ENCODE results near the gene ACSF2.
A peak's percentile ranks its signal among the peaks of the same experiment; 100 is the strongest.
"Not testable (repeated sequence)": the region's sequence is repeated elsewhere in the genome, so short reads cannot be mapped to it uniquely, and the experiment has no call there.

The ACSF2 gene, protein sequence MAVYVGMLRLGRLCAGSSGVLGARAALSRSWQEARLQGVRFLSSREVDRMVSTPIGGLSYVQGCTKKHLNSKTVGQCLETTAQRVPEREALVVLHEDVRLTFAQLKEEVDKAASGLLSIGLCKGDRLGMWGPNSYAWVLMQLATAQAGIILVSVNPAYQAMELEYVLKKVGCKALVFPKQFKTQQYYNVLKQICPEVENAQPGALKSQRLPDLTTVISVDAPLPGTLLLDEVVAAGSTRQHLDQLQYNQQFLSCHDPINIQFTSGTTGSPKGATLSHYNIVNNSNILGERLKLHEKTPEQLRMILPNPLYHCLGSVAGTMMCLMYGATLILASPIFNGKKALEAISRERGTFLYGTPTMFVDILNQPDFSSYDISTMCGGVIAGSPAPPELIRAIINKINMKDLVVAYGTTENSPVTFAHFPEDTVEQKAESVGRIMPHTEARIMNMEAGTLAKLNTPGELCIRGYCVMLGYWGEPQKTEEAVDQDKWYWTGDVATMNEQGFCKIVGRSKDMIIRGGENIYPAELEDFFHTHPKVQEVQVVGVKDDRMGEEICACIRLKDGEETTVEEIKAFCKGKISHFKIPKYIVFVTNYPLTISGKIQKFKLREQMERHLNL

DNA sequence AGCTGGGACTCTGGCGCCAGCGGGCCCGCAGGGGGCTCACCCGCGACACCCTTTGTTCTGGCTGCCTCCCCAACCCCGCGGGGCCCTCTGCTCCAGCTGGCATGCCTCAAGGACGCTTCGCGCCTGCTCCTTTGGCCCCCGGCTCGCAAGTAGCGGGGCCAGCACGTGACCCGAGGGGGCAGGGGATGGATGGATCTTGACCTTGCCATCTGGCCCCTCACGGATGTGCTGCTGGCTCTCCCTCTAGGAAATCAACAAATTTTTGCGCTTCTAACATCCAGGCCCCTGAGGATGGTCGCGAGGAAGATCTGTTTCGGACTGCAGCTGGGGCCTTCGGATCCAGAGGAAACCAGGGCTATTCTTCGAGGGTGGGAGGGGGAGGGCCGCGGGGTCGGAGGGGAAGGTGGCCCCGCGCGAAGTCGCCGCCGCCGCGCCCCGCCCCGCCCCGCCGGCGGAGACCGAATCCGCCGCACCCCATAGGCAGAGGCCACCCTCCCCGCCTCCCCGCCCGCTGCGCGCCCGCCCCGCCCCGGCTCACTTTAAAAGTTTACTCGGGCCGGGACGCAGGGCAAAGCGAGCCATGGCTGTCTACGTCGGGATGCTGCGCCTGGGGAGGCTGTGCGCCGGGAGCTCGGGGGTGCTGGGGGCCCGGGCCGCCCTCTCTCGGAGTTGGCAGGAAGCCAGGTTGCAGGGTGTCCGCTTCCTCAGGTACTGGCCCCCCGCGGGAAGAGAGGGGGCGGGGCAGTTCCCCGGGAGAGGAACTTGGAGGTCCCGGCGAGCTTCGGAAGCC lies at the start of gene ACSF2:
Gene ACSF2 (plus strand): TSS at position 537 of the 790 bp plus-strand sequence. CDS start 44 bp downstream, at position 581.
- DNase-seq (ENCODE audit: low read depth) = no peak

GRCh38 chr17:50379351-50380132 lies 46.5 kb upstream of the ACSF2 start:
- no peak for DNase-seq (ENCODE audit: low read depth)

GRCh38 chr17:50380369-50381259 lies 45.4 kb upstream of the ACSF2 start:
- no peak for DNase-seq (ENCODE audit: low read depth)

- no peak for DNase-seq (ENCODE audit: low read depth)
Observed at GRCh38 chr17:50381260-50381815, 44.7 kb upstream of the ACSF2 start.

GRCh38 chr17:50381920-50382319 lies 44.1 kb upstream of the ACSF2 start:
- no peak for DNase-seq (ENCODE audit: low read depth)

GRCh38 chr17:50382931-50383330 lies 43.1 kb upstream of the ACSF2 start:
- no peak for DNase-seq (ENCODE audit: low read depth)

DNA sequence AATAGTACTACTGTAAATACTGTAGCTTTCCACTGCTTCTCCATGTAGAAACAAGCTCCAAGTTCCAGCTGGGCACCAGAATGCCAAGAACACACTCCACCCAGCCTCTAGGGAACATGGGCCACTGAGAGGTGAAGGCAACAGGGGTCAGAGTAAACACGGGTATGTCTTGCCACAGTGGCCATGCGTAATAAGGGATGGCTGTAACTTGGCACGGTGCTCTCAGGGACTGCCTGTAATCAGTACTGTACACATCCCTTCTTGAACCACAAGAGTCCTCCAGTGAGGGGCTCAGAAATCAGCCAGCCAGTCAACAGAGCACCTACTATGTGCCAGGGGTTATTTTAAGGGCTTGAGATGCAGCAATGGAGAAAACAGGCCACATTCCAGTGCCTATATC lies 39.5 kb upstream of the ACSF2 start:
- no peak for DNase-seq (ENCODE audit: low read depth)

GRCh38 chr17:50388728-50389127 lies 37.3 kb upstream of the ACSF2 start:
- DNase-seq (ENCODE audit: low read depth) = no peak

DNA sequence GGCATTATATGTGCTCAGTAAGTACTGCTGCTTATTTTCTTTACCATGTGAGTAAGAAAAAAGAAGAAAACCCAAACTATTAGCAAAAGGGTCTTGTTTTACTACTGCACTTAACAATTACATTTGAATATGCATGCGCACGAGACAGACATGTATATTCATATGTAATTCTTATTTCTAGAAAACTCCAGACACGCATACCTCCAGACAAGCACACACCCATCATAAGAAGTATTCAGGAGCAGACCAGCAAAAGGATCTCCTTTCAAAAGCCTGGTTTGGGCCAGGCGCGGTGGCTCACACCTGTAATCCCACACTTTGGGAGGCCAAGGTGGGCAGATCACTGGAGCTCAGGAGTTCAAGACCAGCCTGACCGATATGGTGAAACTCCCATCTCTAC lies 36.5 kb upstream of the ACSF2 start:
- DNase-seq (ENCODE audit: low read depth) = no peak

DNA sequence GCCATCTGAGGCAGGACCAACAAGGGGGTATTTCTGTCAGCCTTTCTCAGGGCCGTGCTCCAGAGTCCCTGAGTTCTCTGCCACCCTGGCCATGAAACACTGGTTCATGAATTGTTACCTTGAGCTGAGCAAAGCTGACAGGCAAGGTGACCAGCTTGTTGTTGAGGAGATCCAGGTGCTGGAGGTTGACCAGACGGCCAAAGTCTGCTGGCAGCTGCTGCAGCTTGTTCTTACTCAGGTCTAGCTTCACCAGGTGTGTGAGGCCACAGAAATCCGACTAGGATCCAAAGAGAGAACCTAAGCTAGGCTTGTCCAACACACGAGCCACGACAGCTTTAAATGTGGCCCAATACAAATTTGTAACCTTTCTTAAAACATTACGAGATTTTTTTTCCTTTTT lies 33.4 kb upstream of the ACSF2 start:
- DNase-seq (ENCODE audit: low read depth) = no peak

DNA sequence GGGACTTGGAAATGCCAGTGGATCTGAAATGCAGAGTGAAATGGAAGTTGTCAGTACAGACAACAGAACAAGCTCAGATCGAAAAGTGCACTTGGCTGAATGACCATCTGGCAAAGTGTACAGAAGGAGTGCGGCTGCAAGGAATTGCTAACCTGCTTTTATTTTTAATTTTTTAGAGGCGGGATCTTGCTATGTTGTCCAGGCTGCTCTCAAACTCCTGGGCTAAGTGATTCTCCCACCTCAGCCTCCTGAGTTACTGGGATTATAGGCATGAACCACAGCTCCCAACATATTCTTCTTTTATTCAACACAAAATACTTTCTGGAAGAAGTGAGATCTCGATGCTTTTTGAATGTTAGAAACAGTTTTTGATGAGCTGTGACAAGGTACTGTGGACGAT lies 32.3 kb upstream of the ACSF2 start:
- no peak for DNase-seq (ENCODE audit: low read depth)

DNA sequence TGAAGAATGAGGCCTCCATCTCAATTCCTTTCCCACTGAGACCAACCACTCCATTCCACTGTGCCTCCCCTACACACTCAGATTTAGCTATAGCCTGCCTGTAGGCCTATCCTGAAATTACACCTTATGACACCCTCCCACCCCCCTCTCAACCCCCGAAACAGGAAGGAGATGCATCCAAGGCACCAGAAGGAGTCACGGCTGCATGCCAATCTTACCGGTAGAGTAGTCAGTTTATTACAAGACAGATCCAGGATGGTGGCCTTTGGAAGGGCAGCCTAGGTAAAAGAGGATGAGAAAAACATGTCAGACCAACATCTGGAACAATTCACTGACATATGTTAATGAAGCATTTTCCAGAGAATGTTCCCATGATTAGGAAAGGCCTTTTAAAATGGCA lies 31.3 kb upstream of the ACSF2 start:
- DNase-seq (ENCODE audit: low read depth) = no peak

DNA sequence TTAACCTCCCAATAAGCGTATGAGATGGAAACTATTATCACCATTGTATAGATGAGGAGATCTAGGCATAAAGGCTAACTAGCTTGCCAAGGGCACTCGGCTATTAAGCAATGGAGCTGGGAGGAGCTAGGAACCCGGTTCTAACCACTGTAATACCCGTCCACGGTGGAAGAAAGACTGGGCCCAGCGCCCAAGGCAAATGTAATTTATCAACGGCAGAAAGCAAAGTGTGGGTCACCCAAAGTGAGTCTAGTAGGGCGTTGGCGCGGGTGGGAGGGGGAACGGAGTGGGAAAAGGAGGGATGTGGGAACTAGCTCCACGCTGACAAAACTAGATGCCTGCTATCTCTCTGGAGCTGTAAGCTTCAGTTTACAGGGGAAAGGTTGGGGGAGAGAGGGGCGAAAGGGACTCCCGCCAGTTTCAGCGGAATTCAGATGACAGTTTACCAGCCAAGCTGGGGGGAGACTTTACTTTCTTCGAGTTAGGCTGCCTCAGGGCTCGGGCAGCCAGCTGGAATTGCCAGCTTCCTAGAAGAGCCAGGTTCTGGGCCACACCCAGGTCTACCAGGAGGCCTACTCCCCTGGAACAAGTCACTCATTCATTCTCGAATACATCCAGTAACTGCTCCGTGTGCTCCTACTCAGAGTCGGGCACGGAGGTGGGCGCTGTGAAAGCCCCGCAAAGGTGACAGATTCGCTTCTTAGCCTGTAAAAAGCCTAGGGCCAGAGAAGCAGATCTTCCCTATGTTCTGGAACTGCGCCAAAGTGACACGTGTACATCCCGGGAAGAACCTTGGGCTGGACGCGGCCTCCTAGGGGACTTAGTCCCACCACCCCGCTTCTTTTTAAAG lies 29.5 kb upstream of the ACSF2 start:
- peak; percentile 38 for DNase-seq (ENCODE audit: low read depth)

- DNase-seq (ENCODE audit: low read depth) = peak; percentile 68
Observed at GRCh38 chr17:50397111-50397918, 28.7 kb upstream of the ACSF2 start, which contains the start of gene LRRC59. LRRC59 (minus strand) TSS chr17:50397523; CDS start chr17:50397317, 206 bp downstream.

GRCh38 chr17:50397919-50398285 lies 28.1 kb upstream of the ACSF2 start:
- DNase-seq (ENCODE audit: low read depth) = no peak

GRCh38 chr17:50398672-50399071 lies 27.3 kb upstream of the ACSF2 start:
- DNase-seq (ENCODE audit: low read depth) = not testable (repeated sequence)

- DNase-seq (ENCODE audit: low read depth) = not testable (repeated sequence)
Observed at GRCh38 chr17:50399591-50399990, 26.4 kb upstream of the ACSF2 start.

GRCh38 chr17:50405351-50405750 lies 20.7 kb upstream of the ACSF2 start:
- not testable (repeated sequence) for DNase-seq (ENCODE audit: low read depth)

- DNase-seq (ENCODE audit: low read depth) = no peak
Observed at GRCh38 chr17:50406578-50406977, 19.4 kb upstream of the ACSF2 start.

All from GM04504 (cell line).